Activated B cell treated with CpG ODN at 0.5 μM for 24 hours (primary cell): ENCODE measurements around the gene SPIB. TPM values are rescaled to one million over a fixed set of nuclear protein-coding genes. Genes with fewer than 3 reads are reported as not detected.
A peak's percentile ranks its signal among the peaks of the same experiment; 100 is the strongest.

Experiments used
- ATAC-seq: fragments of 200-7000 bp; cut with Tn5 transposase; one replicate; pipeline ENCODE4 v1.10.0; 2021; ENCODE audit warnings: low read depth, mild to moderate bottlenecking, moderate library complexity
- CTCF ChIA-PET: fragments of 350-600 bp; sonication (Branson Sonifier 250); formaldehyde crosslinking; loops from one replicate; lab custom pipeline; 2021; ENCODE audit warnings: antibody characterized with exemption; lab: Charles Lee
- POLR2A ChIA-PET: fragments of 350-600 bp; sonication (Branson Sonifier 250); formaldehyde crosslinking; loops from one replicate; lab custom pipeline; 2021; ENCODE audit warnings: antibody characterized with exemption; lab: Charles Lee
- DNase-seq: peaks from one replicate; pipeline ENCODE4 v3.0.0; 2022
- H3K27ac Mint-ChIP-seq: one replicate; pipeline ENCODE4 v1.8.0; 2020; ENCODE audit warnings: mixed read lengths
- H3K27me3 Mint-ChIP-seq: one replicate; pipeline ENCODE4 v1.8.0; 2021; ENCODE audit warnings: mixed read lengths
- H3K36me3 Mint-ChIP-seq: one replicate; pipeline ENCODE4 v1.8.0; 2021; ENCODE audit warnings: low read depth, mixed read lengths
- H3K4me1 Mint-ChIP-seq: one replicate; pipeline ENCODE4 v1.8.0; 2021; ENCODE audit warnings: mixed read lengths
- H3K4me3 Mint-ChIP-seq: one replicate; pipeline ENCODE4 v1.8.0; 2020; ENCODE audit warnings: mild to moderate bottlenecking, mixed read lengths
- H3K9me3 Mint-ChIP-seq: one replicate; pipeline ENCODE4 v1.8.0; 2020; ENCODE audit warnings: mixed read lengths
- intact Hi-C: fragments of 100-400 bp; cut with micrococcal nuclease; formaldehyde crosslinking; loops from one replicate; pipeline ENCODE4 v1.15.1; 2024
- total RNA-seq: library from RNA; stranded (reverse); gene quantifications from 2 replicates; pipeline ENCODE4 v1.2.3, GENCODE V29; 2022
- TF ChIP-seq, protein P1 (sequence below): fragments of 200-600 bp; IDR thresholded peaks from one replicate; pipeline ENCODE4 v1.8.0; 2022; ENCODE audit warnings: antibody characterized with exemption, mild to moderate bottlenecking

The SPIB gene
- total RNA-seq, 1 donor from 2014 or later: 324 TPM

DNA sequence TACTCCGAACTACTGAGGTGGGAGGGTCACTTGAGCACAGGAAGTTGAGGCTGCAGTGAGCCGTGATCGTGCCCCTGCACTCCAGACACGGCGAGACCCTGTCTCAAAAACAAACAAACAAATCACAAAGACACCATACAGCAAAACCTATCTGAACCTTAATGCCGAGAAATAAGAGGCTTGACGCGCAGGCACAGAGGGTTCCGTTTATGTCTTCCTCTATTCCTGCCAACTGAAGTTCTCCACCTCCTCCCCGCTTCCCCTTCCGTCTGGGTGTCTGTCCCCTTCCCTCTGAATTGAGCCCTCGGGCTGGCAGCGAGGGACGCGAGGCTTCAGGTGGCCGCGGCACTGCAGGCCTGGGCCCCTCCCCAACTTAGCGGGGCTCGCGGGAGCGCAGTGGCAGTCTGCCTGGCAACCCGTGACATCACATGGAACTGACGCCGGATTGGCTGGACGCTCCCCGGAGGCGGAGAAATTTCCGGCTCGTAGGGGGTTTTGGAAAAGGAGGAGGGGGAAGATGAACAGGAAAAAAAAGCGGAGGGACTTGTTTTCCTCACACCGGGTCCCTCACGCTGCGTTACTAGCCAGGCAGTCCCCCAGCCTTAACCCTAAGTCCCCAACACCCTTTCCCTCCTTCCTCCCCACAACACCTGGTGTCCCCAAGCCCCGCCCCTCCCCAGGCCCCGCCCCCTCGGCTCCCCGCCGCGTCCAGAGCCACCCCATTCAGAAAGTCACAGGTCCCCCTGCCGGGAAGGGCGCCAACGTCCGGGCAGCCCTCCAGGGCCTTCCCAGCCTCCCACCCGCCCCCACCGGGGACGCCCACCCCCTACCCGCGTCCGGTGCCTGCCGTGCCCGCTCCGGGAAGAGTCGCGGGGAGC is 12.8 kb downstream of the SPIB start:
- CTCF ChIA-PET: interaction anchor here (0.9 to 2.3 kb wide), 4 partner anchors 11 to 74 kb away, joined by 3 to 6 read pairs (median 4); no protein-coding TSS in a partner anchor
- Mint-ChIP-seq H3K4me3 (peak overlapping the region; percentile 89), H3K4me1 (peaks cover 95% of the 10 kb centered on the region), H3K9me3 (no peaks in the 10 kb centered on the region), H3K27ac (peak overlapping the region; percentile 95), H3K36me3 (peaks cover 25% of the 10 kb centered on the region), H3K27me3 (no peaks in the 10 kb centered on the region)
- POLR2A ChIA-PET: interaction anchor here (0.5 to 10.8 kb wide), 20 partner anchors 13 to 1649 kb away, joined by 3 to 282 read pairs (median 4); partner anchors contain the start of genes EMC10, GARIN5A, JOSD2 and KCNC3
- intact Hi-C loops: loop anchor here (1.0 to 2.0 kb wide), 6 partner anchors 13 to 102 kb away; partner anchors contain the start of genes KCNC3, NR1H2, POLD1 and SPIB
- TF ChIP-seq, protein P1, sequence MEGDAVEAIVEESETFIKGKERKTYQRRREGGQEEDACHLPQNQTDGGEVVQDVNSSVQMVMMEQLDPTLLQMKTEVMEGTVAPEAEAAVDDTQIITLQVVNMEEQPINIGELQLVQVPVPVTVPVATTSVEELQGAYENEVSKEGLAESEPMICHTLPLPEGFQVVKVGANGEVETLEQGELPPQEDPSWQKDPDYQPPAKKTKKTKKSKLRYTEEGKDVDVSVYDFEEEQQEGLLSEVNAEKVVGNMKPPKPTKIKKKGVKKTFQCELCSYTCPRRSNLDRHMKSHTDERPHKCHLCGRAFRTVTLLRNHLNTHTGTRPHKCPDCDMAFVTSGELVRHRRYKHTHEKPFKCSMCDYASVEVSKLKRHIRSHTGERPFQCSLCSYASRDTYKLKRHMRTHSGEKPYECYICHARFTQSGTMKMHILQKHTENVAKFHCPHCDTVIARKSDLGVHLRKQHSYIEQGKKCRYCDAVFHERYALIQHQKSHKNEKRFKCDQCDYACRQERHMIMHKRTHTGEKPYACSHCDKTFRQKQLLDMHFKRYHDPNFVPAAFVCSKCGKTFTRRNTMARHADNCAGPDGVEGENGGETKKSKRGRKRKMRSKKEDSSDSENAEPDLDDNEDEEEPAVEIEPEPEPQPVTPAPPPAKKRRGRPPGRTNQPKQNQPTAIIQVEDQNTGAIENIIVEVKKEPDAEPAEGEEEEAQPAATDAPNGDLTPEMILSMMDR: no peak
- ATAC-seq: peak; percentile 64
- peak; percentile 91 for DNase-seq

DNA sequence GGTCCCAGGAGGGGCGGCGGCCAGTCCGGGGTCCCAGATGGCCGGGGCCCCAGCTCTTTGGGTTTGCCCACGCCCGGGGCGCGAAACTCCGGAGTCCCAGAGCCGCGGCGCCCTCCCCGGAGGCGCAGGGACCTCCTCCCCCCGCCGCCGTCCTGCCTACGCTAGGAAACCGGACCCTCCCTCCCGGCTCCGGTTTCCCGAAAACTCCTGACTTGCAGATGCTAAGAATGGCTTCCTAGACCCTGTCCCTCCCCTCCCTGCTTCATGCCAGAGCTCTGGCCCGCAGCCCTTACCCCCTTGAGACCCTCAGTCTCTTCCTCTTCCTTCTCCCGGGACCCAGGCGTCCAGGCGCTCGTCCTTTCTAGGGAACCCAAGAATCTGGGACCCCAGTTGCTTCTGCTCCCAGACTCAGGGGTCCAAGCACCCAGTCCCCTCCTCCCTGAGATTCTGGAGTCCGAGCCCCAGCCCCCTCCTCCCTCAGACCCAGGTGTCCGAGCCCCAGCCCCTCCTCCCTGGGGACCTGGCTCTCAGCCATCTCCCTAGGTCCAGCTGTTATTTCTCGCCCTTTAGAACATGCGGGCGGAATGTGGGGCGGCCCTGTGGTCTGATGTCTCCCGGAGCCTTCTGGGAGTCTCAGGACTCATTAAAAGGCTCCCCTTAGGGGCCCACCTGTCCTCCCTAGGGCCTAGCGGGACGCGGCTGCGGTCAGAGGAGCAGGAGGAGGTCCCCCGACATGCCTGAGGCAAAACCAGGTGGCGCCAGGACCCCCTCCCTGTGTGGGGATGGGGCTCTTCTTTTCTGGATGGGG is 13.7 kb downstream of the SPIB start, which contains the start of gene MYBPC2:
TSS of gene MYBPC2 (plus strand) at position 672 of the 808 bp plus-strand sequence. CDS start at position 734, 62 bp downstream.
- peaks cover 93% of the 10 kb centered on the region for H3K4me1 Mint-ChIP-seq
- POLR2A ChIA-PET: interaction anchor here (0.7 to 10.8 kb wide), 5 partner anchors 14 to 75 kb away, joined by 3 to 282 read pairs (median 4); partner anchors contain the start of genes EMC10, GARIN5A, POLD1 and SPIB
- peak; percentile 2 for ATAC-seq

DNA sequence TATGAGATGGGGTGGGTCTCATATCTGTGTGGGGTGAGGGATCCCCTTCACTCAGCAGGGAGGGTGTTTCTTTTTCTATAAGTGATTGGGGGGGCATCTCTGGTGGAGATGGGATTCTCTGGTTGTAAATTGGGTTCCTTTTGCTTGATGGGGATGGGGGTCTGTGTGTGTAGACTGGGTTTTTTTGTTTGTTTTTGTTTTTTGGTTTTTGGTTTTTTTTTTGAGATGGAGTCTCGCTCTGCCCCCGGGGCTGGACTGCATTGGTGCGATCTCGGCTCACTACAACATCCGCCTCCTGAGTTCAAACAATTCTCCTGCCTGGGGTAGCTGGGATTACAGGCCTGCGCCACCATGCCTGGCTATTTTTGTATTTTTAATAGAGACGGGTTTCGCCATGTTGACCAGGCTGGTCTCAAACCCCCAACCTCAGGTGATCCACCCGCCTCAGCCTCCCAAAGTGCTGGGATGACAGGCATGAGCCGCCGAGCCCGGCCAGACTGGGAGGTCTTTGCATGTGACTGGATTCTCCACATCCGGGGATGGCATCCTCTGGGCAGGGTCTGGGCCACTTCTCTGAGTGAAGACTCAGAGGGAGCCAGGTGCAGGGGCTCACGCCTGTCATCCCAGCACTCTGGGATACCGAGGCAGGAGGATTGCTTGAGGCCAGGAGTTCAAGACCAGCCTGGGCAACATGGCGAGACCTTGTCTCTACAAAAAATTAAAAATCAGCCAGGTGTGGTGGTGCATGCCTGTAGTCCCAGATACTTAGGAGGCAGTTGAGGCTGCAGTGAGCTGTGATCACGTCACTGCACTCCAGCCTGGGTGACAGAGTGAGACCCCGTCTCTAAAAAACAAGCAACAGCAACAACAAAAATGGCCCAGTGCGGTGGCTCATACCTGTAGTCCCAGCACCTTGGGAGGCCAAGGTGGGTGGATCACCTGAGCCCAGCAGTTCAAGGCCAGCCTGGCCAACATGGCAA is 14.8 kb downstream of the SPIB start:
- Mint-ChIP-seq H3K4me3 (peak overlapping the region; percentile 89), H3K27me3 (no peaks in the 10 kb centered on the region), H3K9me3 (no peaks in the 10 kb centered on the region), H3K27ac (peak overlapping the region; percentile 85), H3K36me3 (peaks cover 11% of the 10 kb centered on the region), H3K4me1 (peaks cover 82% of the 10 kb centered on the region)
- TF ChIP-seq, protein P1: no peak
- ATAC-seq (no peak), DNase-seq (no peak)
- intact Hi-C loops: loop anchor here (1.0 kb wide), 1 partner anchor 28 kb away; no protein-coding TSS in a partner anchor
- ChIA-PET CTCF (interaction anchor here (1.1 kb wide), 1 partner anchor 18 kb away, joined by 3 read pairs; no protein-coding TSS in a partner anchor), POLR2A (interaction anchor here (1.0 to 10.8 kb wide), 4 partner anchors 15 to 50 kb away, joined by 3 to 282 read pairs (median 8); partner anchors contain the start of genes POLD1 and SPIB)

More for the DNA sequence above, 13.7 kb downstream of the SPIB start, which contains the start of gene MYBPC2:
- H3K4me3 Mint-ChIP-seq: peak within 1 kb of the TSS; percentile 89
- H3K9me3 Mint-ChIP-seq: no peaks in the 10 kb centered on the region
- DNase-seq: peak; percentile 48
- TF ChIP-seq, protein P1: no peak
- peak within 1 kb of the TSS; percentile 95 for H3K27ac Mint-ChIP-seq
- H3K27me3 Mint-ChIP-seq: no peaks in the 10 kb centered on the region
- CTCF ChIA-PET: no interaction called here
- intact Hi-C loops: no loop called here
- H3K36me3 Mint-ChIP-seq: peaks cover 19% of the 10 kb centered on the region

DNA sequence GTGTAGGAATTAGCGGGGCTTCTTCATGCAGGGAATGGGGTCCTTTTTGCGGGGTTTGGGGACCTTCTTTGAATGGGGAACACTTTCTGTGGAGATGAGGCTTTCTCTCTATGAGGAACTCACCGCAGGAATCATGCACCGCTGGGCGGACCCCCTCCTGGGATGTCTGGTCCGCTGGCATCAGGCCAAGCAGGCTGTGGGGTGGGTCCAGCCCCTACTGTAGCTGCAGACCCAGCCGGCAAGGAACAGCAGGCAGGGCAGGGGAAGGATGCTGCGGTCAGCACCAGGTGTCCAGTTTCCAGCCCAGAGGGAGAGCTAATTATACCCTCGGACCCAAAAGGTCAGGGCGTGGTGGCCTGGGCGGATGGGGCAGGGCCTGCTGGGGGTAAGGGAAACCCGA is 15.8 kb downstream of the SPIB start:
- Mint-ChIP-seq H3K4me3 (peak overlapping the region; percentile 62), H3K27me3 (no peaks in the 10 kb centered on the region), H3K9me3 (no peaks in the 10 kb centered on the region), H3K27ac (peak overlapping the region; percentile 76), H3K4me1 (peaks cover 72% of the 10 kb centered on the region), H3K36me3 (peaks cover 5% of the 10 kb centered on the region)
- CTCF ChIA-PET: interaction anchor here (1.1 kb wide), 1 partner anchor 19 kb away, joined by 3 read pairs; no protein-coding TSS in a partner anchor
- DNase-seq (peak; percentile 68), ATAC-seq (no peak)
- intact Hi-C loops: loop anchor here (1.0 kb wide), 1 partner anchor 27 kb away; no protein-coding TSS in a partner anchor
- POLR2A ChIA-PET: interaction anchor here (0.6 to 10.8 kb wide), 4 partner anchors 16 to 92 kb away, joined by 3 to 282 read pairs (median 7); partner anchors contain the start of genes POLD1 and SPIB
- TF ChIP-seq, protein P1: no peak
